ENCODE results near the gene NAV2.

DNA sequence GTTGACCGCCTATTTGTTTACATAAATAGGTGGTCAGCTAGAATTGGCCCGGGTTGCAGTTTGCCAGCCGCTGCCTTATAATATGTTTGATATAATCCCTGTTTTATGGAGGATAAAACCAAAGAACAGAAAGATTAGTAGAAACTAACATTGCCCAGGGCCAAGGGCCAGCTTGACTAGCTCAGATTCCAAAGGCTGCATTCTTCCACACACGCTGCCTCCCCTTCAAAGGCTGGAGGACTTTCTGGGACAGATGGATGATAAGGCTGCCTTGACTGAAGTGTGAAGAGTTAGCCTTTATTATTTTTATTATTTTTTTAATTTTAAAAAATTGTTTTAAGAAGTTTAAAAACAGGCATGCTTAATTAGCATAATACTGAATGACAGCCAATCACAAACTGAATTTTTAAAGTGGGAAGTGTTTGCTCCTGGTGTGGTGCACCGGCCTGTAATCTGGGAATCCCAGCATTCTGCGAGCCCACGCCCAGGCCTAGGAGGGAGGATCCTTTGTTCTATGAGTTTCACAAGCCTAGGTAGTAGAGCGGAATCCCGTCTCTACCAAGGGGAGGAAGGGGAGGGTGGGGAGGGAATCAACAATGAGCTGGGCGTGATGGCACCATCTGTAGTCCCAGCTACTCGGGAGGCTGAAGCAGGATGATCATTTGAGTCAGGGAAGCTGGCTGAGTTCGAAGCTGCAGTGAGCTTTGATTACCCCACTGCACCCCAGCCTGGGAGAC lies 114.9 kb downstream of the NAV2 start:
- TF ChIP-seq, protein P1, sequence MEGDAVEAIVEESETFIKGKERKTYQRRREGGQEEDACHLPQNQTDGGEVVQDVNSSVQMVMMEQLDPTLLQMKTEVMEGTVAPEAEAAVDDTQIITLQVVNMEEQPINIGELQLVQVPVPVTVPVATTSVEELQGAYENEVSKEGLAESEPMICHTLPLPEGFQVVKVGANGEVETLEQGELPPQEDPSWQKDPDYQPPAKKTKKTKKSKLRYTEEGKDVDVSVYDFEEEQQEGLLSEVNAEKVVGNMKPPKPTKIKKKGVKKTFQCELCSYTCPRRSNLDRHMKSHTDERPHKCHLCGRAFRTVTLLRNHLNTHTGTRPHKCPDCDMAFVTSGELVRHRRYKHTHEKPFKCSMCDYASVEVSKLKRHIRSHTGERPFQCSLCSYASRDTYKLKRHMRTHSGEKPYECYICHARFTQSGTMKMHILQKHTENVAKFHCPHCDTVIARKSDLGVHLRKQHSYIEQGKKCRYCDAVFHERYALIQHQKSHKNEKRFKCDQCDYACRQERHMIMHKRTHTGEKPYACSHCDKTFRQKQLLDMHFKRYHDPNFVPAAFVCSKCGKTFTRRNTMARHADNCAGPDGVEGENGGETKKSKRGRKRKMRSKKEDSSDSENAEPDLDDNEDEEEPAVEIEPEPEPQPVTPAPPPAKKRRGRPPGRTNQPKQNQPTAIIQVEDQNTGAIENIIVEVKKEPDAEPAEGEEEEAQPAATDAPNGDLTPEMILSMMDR (optimal IDR thresholded peaks at IDR 0.05 in 1 of 3, IDR thresholded peaks at IDR 0.05 in 1 of 3, conservative IDR thresholded peaks at IDR 0.05 in 1 of 3; ENCODE audit: extremely low read depth in 1 of 3, insufficient read depth in 2 of 3, low read length in 3 of 3): no peak
- TF ChIP-seq EZH2 (IDR thresholded peaks at IDR 0.05; ENCODE audit: low read length): no peak
